SH-SY5Y (cell line): ENCODE measurements around the gene UCP2.

Experiments
- GATA2 ChIP-seq: IDR thresholded peaks from 2 replicates; pipeline ENCODE4 v1.6.1; 2011; ENCODE audit warnings: mild to moderate bottlenecking, low read depth, low read length
- GATA3 ChIP-seq: IDR thresholded peaks from 2 replicates; pipeline ENCODE4 v1.6.1; 2011; ENCODE audit warnings: low read depth, mild to moderate bottlenecking, low read length, moderate library complexity

Gene UCP2

GRCh38 chr11:73982595-73982989, at the start of gene UCP2:
Gene UCP2, minus strand, starts transcription at chr11:73982843. Its CDS starts 4,465 bp downstream, at chr11:73978378.
- no peak for TF ChIP-seq GATA2
- no peak for TF ChIP-seq GATA3

DNA sequence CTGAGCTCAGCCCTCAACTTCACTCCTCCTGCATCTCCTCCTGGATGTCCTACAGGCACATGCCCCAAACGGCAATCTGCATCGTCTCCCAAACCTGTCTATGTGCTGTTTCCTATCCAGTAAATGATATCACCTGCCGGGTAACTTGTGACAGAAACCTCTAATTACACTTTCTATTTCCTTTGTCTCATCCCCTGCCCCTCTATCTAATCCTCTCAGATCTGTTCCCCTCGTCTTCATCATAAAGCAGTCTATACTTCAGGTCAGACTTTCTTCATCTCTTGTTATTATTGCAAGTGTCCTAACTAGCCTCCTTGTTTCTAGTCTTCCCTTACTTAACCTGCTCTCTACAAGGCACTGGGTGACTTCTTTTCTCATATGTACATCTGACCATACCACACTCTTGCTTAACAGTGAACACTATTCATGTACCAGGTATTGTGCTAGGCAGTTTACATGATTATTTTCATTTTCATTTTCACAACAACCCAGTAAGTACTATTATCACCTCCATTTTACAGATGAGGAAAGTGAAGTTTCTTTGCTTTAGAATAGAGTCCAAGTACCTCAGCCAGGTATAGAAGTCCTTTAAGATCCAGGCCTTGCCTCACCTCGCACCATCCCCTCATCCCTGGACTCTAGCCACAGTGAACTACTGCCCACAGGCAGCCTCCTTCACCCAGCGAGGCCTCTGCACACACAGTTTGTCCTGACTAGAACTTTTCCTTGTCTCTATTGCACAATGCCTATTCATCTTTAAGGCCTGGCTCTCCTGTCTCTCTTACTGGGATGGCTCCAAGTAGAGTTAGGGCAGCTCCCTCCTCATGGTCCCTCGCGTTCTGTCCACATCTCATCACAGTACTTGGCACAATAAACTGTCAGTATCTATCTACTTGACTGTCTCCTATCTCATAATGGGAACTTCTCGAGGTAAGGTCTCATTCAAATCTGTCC, 48.4 kb upstream of the UCP2 start:
- TF ChIP-seq GATA2 (no peak), GATA3 (no peak)

- TF ChIP-seq GATA2 = no peak
- TF ChIP-seq GATA3 = no peak
Measured at GRCh38 chr11:74025467-74026166, 43.0 kb upstream of the UCP2 start.

- no peak for TF ChIP-seq GATA2
- no peak for TF ChIP-seq GATA3
Measured at GRCh38 chr11:74024261-74025029, 41.8 kb upstream of the UCP2 start.

- TF ChIP-seq GATA2 (no peak), GATA3 (no peak)
Measured at GRCh38 chr11:74023276-74023675, 40.6 kb upstream of the UCP2 start.

GRCh38 chr11:74022546-74022945, 39.9 kb upstream of the UCP2 start:
- no peak for TF ChIP-seq GATA2
- TF ChIP-seq GATA3 = no peak

GRCh38 chr11:74021998-74022397, 39.4 kb upstream of the UCP2 start:
- TF ChIP-seq GATA2 = no peak
- TF ChIP-seq GATA3 = no peak

DNA sequence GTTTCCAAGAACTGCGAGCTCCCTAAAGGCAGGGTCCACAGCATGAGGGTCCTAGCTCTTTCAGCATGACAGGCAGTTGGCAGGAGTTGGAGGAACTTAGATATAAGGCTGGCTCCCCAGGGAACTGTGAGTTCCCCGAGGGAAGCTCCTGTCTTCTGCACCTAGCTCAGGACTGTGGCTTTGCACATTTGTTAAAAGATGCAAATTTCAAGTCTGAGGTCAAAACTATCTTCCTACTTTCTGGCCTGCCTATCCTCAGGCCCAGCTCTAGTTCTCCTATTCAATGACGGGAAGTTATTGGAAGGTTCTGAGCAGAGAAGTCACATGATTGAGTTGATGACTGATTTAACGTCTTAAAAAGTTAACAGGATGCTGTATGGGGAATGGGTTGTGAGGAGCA, 37.9 kb upstream of the UCP2 start:
- TF ChIP-seq GATA3 (no peak), GATA2 (no peak)

DNA sequence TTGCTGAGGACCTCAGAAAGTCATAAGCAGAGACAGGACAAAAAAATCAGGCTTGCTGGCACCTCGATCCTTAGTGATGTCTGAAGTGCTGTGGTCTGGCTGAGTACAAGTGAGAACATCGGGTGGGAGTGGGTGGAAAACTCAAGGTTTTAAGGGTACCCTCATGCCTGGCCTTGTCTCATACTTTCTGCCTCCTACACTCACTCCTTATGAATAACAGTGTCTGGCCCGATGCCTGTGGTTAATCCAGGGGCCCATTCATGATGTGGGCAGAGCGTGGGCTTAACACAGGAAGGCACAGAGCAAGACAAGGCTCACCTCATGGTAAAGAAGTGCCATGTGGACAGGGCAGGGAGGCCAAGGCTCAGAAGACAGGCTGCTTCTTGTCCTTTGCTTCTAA, 37.2 kb upstream of the UCP2 start:
- TF ChIP-seq GATA2 (no peak), GATA3 (no peak)

GRCh38 chr11:74019104-74019738, 36.6 kb upstream of the UCP2 start:
- TF ChIP-seq GATA3 (no peak), GATA2 (no peak)

GRCh38 chr11:74018331-74019005, 35.8 kb upstream of the UCP2 start:
- TF ChIP-seq GATA2 (no peak), GATA3 (no peak)

DNA sequence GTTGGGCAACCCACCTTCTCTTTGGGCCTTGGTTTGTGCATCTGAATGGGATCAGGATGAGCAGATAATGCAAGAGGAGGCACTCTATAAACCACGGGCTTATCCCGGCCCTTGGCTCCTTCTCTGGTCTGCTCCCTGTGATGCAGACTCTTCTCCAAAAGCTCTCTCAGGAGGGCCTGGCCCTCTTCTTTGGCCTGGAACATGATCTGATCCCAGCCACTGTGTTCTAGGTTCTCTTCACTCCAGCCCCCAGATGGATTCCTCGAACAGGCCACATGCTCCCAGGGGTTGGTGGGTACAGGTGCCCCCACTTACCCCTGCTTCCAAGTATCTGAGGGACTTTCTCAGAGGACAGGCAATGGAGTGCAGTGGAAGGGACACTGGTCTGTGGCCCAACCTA, 35.0 kb upstream of the UCP2 start:
- TF ChIP-seq GATA3 = no peak
- no peak for TF ChIP-seq GATA2
